Right renal pelvis (tissue), 4 donors: ENCODE measurements around the gene ZNF507. TPM values are rescaled to one million over a fixed set of nuclear protein-coding genes. Genes with fewer than 3 reads are reported as not detected.

Source experiments
- DNase-seq, 4 donors: peaks; one replicate each; pipeline ENCODE4 v3.0.0-alpha.2; 2013; ENCODE audit warnings: low read depth in 4 of 4, low spot score in 3 of 4, missing footprints in 1 of 4
- polyA plus RNA-seq, 4 donors: library from polyadenylated mRNA; unstranded; fragments of 120-200 nt; gene quantifications; one replicate each; pipeline ENCODE4 v1.2.1, GENCODE V29; 2013; ENCODE audit not compliant: insufficient read length in 4 of 4

ZNF507 gene
- polyA plus RNA-seq, 4 donors = 20.9 to 31.2 (median 27.5) TPM

GRCh38 chr19:32339423-32339822 lies 6.0 kb upstream of the ZNF507 start:
- DNase-seq = no peak

GRCh38 chr19:32339988-32340874 lies 5.2 kb upstream of the ZNF507 start:
- no peak for DNase-seq

- DNase-seq = no peak
Observed at GRCh38 chr19:32342695-32343094, 2.7 kb upstream of the ZNF507 start.

GRCh38 chr19:32343550-32344262 lies 1.7 kb upstream of the ZNF507 start:
- no peak for DNase-seq

- DNase-seq = no peak
Observed at GRCh38 chr19:32346901-32347300, 1.5 kb downstream of the ZNF507 start.

GRCh38 chr19:32347573-32347972 lies 2.2 kb downstream of the ZNF507 start:
- no peak for DNase-seq

- no peak for DNase-seq
Observed at GRCh38 chr19:32349051-32349450, 3.6 kb downstream of the ZNF507 start.

GRCh38 chr19:32349724-32350470 lies 4.5 kb downstream of the ZNF507 start:
- no peak for DNase-seq

- no peak for DNase-seq
Observed at GRCh38 chr19:32350471-32350865, 5.1 kb downstream of the ZNF507 start.

- no peak for DNase-seq
Observed at GRCh38 chr19:32350987-32351348, 5.6 kb downstream of the ZNF507 start.

- no peak for DNase-seq
Observed at GRCh38 chr19:32352241-32352630, 6.8 kb downstream of the ZNF507 start.

- no peak for DNase-seq
Observed at GRCh38 chr19:32354345-32354744, 8.9 kb downstream of the ZNF507 start.

GRCh38 chr19:32355309-32355708 lies 9.9 kb downstream of the ZNF507 start:
- DNase-seq = no peak

GRCh38 chr19:32357720-32358119 lies 12.3 kb downstream of the ZNF507 start:
- DNase-seq = no peak

GRCh38 chr19:32358321-32358720 lies 12.9 kb downstream of the ZNF507 start:
- no peak for DNase-seq

GRCh38 chr19:32359581-32359980 lies 14.2 kb downstream of the ZNF507 start:
- no peak for DNase-seq

- DNase-seq = no peak
Observed at GRCh38 chr19:32361574-32362317, 16.3 kb downstream of the ZNF507 start.

- no peak for DNase-seq
Observed at GRCh38 chr19:32362318-32362691, 16.9 kb downstream of the ZNF507 start.

GRCh38 chr19:32363175-32363574 lies 17.8 kb downstream of the ZNF507 start:
- DNase-seq = no peak

GRCh38 chr19:32363632-32364031 lies 18.2 kb downstream of the ZNF507 start:
- DNase-seq = no peak

GRCh38 chr19:32364040-32364439 lies 18.6 kb downstream of the ZNF507 start:
- DNase-seq = no peak
